Mesenteric fat pad (tissue), 1 donor: Measurements from ENCODE around the gene MKKS. TPM values are rescaled to one million over a fixed set of nuclear protein-coding genes. Genes with fewer than 3 reads are reported as not detected.

ENCODE experiments used
- DNase-seq: peaks from one replicate; pipeline ENCODE4 v3.0.0-alpha.2; 2020; ENCODE audit warnings: low spot score
- total RNA-seq: library from RNA; stranded (reverse); fragmentation: NEBNext Ultra II Directional; extraction: Animal tissue kit (Norgen Biotek cat#: 25700); gene quantifications from one replicate; pipeline ENCODE4 v1.2.1, GENCODE V29; 2021
- donor health status: DM: yes; HTN: yes; CAD: no.

Gene MKKS
- total RNA-seq, 1 donor from 2014 or later, result 14.4 TPM

DNA sequence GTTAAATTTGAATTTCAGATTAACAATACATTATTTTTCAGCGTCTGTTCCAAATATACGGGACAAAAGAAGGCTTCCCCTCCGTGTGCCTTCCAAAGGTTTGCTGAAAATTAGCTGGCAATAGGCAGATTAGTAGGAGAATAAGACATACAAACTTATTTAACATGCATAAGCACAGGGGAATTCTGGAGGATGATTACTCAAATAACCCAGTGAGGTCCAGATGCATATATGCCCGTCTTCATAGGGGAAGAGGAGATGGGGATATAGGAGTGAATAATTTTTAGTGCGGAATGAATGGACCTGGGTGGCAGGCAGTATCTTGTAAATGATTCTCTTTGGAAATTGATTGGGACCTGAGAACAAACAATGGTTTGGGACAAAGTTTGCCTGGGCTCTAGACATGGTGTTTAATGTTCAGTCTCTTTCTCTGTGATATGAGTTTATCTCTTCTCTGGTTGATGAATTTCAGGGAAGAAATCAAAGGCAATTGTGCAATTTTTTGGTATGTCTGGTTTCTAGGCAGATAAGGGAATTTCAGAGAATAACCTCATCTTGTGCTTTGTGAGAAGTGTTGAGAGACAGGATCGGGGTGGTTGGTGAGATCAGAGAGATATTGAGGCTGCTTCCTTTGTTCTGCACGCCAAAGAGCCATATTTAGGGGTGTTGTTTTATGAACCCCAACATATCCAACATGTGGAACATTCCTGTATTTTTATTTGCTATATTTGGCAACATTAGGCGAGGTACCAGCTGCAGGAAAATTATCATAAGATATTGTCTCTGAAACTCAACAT, 63.7 kb downstream of the MKKS start:
- no peak for DNase-seq

DNA sequence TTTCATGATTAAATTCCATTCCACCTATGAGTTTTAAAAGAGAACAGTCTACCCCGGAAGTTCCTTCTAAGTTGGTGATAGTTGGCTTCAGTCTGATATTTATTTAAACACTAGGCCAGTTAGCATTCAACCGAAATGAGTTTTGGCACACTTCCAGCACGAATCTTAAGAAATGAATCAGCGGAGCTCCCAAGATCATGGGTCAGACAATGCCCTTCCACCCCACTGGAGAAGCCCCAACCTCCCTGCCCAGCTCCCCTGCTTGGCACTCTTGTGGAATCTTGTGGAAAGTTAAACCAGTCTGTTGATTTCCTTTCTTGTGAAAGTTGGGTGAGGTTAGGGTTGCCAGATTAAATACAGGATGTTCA, 64.3 kb downstream of the MKKS start:
- DNase-seq, result no peak

DNA sequence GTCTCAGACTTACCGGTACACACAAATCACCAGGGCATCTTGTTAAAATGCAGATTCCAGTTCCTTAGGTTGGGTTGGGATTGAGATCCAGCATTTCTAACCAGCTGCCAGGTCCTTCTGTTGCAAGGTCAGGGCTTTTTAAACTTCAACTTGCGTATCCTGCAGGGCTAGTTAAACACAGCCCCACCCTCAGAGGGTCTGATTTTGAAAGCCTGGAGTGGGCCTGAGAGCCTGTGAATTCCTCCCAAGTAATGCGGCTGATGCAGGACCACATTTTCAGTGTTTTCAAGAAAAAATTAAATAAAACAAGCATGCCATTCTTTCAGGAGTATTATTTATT, 65.3 kb downstream of the MKKS start:
- no peak for DNase-seq

DNA sequence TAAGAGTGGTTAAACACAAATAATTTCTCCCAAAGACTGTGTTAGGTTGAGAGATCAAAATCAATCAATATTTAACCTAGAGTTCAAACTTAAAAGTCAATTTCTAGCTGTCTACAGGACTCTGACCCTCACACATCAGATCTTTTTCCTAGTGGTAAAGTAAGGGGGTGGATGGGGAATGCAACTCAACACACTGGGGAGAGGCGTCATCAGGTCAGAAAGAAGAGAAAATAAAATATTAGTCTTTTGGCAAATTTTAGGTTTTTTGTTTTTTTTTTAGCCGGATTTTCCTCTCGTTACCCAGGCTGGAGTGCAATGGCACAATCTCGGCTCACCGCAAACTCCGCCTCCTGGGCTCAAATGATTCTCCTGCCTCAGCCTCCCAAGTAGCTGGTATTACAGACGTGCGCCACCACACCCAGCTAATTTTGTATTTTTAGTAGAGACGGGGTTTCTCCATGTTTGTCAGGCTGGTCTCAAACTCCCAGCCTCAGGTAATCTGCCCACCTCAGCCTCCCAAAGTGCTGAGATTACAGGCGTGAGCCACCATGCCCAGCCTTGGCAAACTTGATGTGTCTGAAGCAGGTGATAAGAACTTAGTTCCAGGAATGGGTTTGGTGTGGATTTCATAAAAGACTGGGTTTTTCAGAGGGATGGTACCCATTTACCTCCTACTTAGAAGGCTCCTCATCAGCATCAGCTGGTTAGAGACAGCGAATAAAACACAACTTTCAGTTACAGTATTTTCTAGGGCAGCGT, 65.9 kb downstream of the MKKS start:
- no peak for DNase-seq

DNA sequence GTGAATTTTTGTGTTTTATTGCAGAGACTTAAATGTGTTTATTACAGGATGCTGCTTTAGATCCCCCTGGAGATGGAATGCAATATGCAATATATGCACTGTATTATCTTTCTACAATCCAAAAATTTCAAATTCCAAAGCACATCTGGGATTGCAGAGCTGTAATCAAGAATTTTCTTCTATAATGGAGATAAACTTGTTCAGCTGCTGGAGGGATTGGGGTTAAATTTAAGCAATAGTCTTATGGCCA, 66.4 kb downstream of the MKKS start:
- DNase-seq, result no peak

DNA sequence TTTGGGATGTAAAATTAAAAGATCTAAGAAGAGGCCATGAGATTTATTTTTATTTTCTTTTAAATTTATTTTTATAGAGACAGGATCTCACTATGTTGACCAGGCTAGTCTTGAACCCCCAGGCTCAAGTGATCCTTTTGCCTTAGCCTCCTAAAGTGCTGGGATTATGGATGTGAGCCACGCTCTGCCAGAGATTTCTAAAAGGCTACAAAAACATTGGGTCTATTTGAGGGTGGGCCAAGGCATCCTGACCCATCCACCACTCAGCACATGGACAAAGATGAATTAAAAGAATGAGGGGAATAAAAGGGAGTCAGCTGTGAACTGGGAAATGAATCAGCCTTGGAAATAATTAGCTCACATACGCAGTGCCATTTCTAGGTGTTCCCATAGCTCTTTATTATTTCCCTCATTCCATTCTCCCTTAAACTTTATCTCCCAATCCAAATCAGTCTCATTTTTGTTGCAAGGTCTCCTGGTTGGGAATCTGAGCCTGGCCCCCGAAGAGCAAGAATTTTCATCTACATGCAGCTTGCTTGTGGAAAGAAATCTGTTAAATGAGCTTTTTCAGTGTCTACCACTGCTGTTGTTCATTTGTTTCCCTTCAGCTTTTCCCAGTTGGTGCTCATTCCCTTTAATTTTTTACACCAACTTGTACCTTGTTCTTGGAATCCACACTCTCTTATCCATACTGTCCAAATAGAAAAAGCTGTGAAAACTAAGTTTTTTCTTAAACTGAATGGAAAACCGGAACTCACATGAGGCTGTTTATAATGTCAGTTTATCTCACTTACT, 66.9 kb downstream of the MKKS start:
- no peak for DNase-seq

DNA sequence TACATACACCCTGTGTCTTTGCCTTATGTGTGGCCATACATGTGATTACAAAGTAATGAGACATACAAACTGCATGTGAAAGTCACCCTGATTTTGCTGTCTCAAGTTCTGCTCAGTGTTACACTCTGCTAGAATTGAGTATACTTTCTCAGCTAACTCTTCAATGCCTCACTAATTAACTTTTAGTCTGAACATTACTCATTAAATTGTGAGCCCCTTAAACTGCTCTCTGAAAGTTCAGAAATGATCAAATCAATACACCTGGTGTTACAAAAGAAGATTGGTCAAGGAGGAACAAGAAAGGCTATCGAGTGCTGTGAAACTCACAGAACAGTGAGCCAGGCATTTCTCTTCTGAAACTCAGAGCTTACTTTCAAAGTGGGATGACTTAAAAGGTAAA, 71.3 kb downstream of the MKKS start:
- DNase-seq, result no peak

DNA sequence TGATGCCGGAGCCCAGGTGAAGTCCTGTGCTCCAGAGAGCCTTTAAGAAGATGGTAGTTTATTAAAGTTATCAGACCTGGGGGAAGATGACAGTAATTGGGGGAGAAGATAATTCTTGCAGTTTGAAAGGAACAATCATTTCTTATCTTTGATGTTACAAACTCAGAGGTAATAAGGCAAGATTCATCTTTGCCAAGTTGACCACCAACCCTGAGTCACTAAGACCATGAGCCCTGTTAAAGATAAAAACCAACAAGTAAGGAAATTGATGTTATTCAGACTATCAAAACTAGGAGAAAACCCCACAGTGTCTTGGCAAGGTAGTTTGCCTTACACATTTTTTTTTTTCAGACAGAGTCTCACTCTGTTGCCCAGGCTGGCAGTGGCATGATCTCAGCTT, 73.1 kb downstream of the MKKS start:
- no peak for DNase-seq

DNA sequence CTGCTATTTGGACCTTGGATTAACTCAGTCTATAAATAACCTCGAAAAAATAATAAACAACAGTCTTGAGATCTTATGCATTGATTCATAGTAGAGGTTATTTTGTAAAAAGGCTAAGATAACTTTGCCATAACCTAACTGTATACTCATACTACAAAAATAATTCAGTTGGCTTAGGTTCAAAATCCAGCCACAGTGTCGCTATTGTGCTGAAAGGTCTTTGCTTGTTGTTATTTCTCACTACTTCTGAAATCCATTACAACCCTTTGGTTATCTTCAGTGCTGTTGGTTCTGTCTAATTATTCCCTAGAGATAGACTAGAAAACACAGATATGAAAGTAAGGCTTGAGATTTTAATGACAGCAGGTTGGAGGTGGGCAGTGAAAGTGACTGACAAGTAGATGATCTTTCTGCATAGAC, 74.4 kb downstream of the MKKS start:
- DNase-seq, result no peak

DNA sequence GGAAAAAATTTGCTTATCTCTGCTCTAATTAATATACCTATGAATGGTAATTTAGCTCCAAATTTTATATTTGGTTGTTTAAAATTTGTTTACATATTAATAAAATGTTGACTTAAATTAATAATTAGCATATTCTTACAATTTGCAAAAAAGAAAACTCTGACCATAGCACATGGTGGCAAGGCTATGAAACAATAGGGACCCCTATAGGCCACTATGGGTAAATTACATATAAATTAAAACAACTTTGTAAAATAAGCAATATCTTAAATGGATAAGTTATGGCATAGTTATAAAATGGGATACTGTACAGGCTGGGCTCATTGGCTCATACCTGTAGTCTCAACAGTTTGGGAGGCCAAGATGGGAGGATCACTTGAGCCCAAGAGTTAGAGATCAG, 76.0 kb downstream of the MKKS start:
- no peak for DNase-seq

DNA sequence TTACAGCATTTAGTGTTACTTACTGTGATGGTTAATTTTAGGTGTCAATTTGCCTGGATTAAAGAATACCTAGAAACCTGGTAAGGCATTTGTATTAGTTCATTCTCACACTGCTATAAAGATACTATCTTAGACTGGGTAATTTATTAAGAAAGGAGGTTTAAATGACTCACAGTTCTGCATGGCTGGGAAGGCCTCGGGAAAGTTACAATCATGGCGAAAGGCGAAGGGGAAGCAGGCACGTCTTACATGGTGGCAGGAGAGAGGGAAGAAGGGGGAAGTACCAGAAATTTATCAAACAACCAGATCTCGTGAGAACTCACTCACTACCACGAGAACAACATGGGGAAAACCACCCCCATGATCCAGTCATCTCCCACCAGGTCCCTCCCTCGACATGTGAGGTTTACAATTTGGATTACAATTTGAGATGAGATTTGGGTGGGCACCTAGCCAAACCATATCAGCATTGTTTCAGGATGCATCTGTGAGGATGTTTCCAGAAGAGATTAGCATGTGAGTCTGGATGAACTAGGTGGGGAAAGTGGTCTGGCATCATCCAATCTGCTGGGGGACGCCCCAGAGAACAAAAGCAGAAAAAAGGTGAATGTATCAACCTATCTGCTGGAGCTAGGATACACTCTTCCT, 76.8 kb downstream of the MKKS start:
- DNase-seq, result no peak

DNA sequence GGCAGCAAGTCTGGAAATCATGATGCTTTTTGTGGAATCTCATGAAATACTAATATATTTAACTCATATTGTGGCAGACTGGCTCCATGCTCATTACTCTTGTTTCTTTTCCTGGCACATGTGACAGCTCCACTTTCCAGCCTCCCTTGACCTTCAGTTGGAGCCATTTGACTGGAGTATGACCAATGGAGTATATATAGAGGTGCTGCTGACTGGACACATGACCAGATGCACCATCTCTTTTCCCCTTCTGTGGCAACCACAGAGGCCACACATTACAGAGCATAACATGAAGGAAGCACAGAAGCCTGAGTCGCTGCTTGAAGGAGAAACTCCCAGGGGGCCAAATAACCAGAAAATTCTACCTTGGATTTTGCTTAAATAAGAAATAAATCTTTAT, 77.4 kb downstream of the MKKS start:
- DNase-seq, result no peak

DNA sequence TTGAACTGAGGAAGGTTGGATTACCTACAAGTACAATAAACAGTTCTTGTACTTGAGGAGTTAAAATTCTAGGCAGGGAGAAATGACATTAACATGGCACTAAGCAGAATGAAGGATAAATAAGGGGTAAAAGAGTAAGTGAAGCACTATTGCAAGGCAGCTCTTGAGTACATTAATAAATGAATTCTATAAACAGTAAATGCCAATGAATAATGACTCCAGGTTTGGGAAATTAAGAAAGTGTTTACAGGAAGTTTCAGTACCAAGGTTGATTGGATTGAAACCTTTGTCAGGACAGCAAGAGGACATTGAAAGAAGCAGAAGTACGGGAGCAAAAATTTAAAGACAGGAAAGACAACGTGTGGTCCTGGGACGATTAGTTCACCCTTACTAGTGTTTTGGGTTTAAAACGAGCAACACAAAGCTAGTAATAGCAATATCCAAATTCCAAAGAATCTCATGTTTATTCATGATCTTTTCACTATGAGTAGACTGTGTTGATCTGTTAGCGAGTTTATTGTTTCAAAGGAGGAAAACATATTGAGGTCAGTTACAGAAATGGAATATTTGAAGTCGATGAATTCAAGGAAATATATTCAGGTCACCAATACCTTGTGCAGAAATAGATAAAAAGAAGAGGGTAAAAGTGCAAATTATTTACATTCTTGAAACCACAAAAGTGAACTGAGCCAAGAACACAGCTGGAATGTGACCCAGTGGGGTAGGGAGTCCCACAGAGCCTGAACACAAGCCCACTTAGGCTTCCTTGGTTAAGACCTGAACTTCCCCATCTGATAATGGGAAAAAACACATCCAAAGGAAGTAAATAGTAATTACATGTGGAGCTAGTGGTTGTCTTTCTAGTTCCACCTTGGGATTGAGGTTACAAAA, 80.8 kb downstream of the MKKS start:
- no peak for DNase-seq

Other genes starting within 250 kb of the MKKS start
- 0.29 TPM for gene SNAP25, start 215.4 kb downstream of the MKKS start, total RNA-seq
- gene SLX4IP, start 1.1 kb upstream of the MKKS start, total RNA-seq, result 3.0 TPM
- gene JAG1, start 239.8 kb upstream of the MKKS start, total RNA-seq, result 96.7 TPM